Measurements from ENCODE around the gene FAM151A.

- no peak for TF ChIP-seq CREB1 (CRISPR knock-in tag; IDR thresholded peaks at IDR 0.05; ENCODE audit: low read depth)
- TF ChIP-seq CTCF (conservative IDR thresholded peaks at IDR 0.05; ENCODE audit: low read depth in 2 of 2) = no peak
- TF ChIP-seq EZH2 (IDR thresholded peaks at IDR 0.05; ENCODE audit: low read depth, unreplicated experiment) = no peak
- no peak for TF ChIP-seq REST (IDR thresholded peaks at IDR 0.05; ENCODE audit: unreplicated experiment)
Observed at GRCh38 chr1:54608566-54609230, 14.6 kb downstream of the FAM151A start.

All from GM23338 (cell line).